B cell (primary cell): ENCODE measurements around the gene RUFY4.

ENCODE experiments used
- CTCF ChIP-seq: fragments of 200-600 bp; IDR thresholded peaks from one replicate; pipeline ENCODE4 v1.8.0; 2022; ENCODE audit warnings: antibody characterized with exemption, mild to moderate bottlenecking
- EZH2 ChIP-seq: IDR thresholded peaks from 2 replicates; pipeline ENCODE4 v1.6.1; 2012; ENCODE audit warnings: borderline replicate concordance, low read depth, mild to moderate bottlenecking, moderate library complexity, low read length; ENCODE audit not compliant: insufficient read depth, poor library complexity, severe bottlenecking

- no peak for TF ChIP-seq CTCF
- no peak for TF ChIP-seq EZH2
Measured at GRCh38 chr2:218073185-218073584, 4.1 kb downstream of the RUFY4 start.
